ENCODE measurements around the gene SPATA17. TPM values are rescaled to one million over a fixed set of nuclear protein-coding genes. Genes with fewer than 3 reads are reported as not detected.

The SPATA17 gene
- total and polyA plus RNA-seq, 2 of the 13 experiments (the other 11 are each of a cell fraction or from before 2014, with no cell fraction given) = 0.48 to 1.7 TPM

DNA sequence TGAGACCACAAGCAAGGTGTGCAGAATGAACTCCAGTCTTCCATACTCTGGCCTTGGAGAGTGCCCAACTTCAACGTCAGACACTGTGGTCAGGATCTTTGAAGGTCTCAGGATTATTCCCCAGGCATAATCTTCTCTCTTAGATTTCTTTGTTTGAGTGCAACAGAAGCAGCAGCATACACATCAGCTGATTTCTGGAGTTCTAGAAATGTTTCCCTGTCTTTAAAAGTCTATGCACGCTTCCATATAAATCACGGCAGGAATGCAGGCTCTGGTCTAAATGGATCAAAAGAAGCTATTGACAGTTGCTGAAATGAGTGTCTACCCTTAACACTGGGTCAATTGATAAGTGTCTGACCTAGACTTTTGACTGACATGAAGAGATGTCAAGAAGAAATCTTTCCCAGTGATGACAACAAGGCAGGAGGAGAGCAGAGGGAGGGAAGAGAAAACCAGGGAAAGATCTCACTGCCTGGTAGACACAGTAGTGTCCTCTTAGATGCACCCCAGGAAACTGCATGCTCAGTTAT, 279.7 kb downstream of the SPATA17 start:
- no peak for FAIRE-seq
- no peak overlapping the region for H3K4me2 ChIP-seq (ENCODE audit: low read depth, low read length)
- DNase-seq (ENCODE audit: low spot score) = no peak
- H3K36me3 ChIP-seq (replicated peaks in 1 of 2; ENCODE audit: control insufficient read depth in 1 of 2, insufficient read depth in 2 of 2, low read length in 2 of 2) = no peaks in the 10 kb centered on the region
- in situ Hi-C loops (cut with HindIII; ENCODE audit: extremely low pct_ligation_motif_present, low pct_unique_long_range_greater_than_20kb) = no loop called here
- no peak for ATAC-seq
- no peak overlapping the region for H3K9ac ChIP-seq (ENCODE audit: insufficient read depth, low read depth, low read length)
- no peaks in the 10 kb centered on the region for H3K9me3 ChIP-seq (ENCODE audit: low read length)
- no peak overlapping the region for H3K27ac ChIP-seq (ENCODE audit: extremely low read length, insufficient read depth, low read length)
- no peaks in the 10 kb centered on the region for H3K27me3 ChIP-seq (ENCODE audit: control insufficient read depth in 1 of 2, insufficient read depth in 2 of 2, low read length in 2 of 2)
- no peak overlapping the region for H2AFZ ChIP-seq (ENCODE audit: low read length)
- no TSS peak for BruUV-seq (replicated peaks)
- ChIA-PET POLR2A (no interaction called here), CTCF (ENCODE audit: low intra/inter-chr PET ratio, low total read pairs) (no interaction called here)
- H3K79me2 ChIP-seq (ENCODE audit: insufficient read depth, low read length) = no peaks in the 10 kb centered on the region
- H3K4me1 ChIP-seq (ENCODE audit: insufficient read depth, low read length) = no peaks in the 10 kb centered on the region
- intact Hi-C loops (cut with micrococcal nuclease; ENCODE audit: unreplicated experiment) = no loop called here
- no peaks in the 10 kb centered on the region for H4K20me1 ChIP-seq (ENCODE audit: insufficient read depth, low read length)
- H3K4me3 ChIP-seq (replicated peaks in 1 of 3; ENCODE audit: insufficient read depth in 1 of 3, low read depth in 2 of 3, low read length in 3 of 3) = no peak overlapping the region
- WGBS (ENCODE audit: low lambda C conversion rate) = 24% methylated on average over 3 of the region's 3 CpGs
- TF ChIP-seq ARNTL (CRISPR knock-in tag; IDR thresholded peaks at IDR 0.05) (no peak), ZNF766 (CRISPR knock-in tag; IDR thresholded peaks at IDR 0.05; ENCODE audit: borderline replicate concordance) (no peak), SALL2 (CRISPR knock-in tag; IDR thresholded peaks at IDR 0.05) (no peak), HDAC2 (CRISPR knock-in tag; IDR thresholded peaks at IDR 0.05) (no peak)

DNA sequence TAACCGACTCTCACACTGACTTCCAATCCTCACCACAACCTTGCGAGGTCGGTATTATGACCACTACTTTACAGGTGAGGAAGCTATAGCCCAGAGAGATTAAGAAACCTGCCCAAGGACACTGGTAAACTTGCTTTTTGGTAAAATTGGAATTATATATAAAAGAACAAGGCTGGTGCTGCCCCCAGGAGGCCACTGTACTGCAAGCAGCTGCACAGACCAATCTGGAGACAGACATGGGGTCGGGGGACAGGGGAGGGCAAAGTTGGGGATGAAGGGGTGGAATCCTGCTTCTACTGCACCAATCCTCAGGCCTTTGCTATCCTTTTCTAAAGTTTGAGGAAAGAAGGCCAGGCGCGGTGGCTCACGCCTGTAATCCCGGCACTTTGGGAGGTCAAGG, 280.8 kb downstream of the SPATA17 start:
- Histone ChIP-seq H3K27me3 (ENCODE audit: control insufficient read depth in 1 of 2, insufficient read depth in 2 of 2, low read length in 2 of 2) (no peaks in the 10 kb centered on the region), H2AFZ (ENCODE audit: low read length) (no peak overlapping the region), H3K9me3 (ENCODE audit: low read length) (no peaks in the 10 kb centered on the region), H3K79me2 (ENCODE audit: insufficient read depth, low read length) (no peaks in the 10 kb centered on the region), H3K36me3 (replicated peaks in 1 of 2; ENCODE audit: control insufficient read depth in 1 of 2, insufficient read depth in 2 of 2, low read length in 2 of 2) (no peaks in the 10 kb centered on the region), H4K20me1 (ENCODE audit: insufficient read depth, low read length) (no peaks in the 10 kb centered on the region), H3K4me1 (ENCODE audit: insufficient read depth, low read length) (no peaks in the 10 kb centered on the region), H3K4me3 (replicated peaks in 1 of 3; ENCODE audit: insufficient read depth in 1 of 3, low read depth in 2 of 3, low read length in 3 of 3) (no peak overlapping the region), H3K27ac (ENCODE audit: extremely low read length, insufficient read depth, low read length) (no peak overlapping the region), H3K9ac (ENCODE audit: insufficient read depth, low read depth, low read length) (no peak overlapping the region), H3K4me2 (ENCODE audit: low read depth, low read length) (no peak overlapping the region)
- ChIA-PET CTCF (ENCODE audit: low intra/inter-chr PET ratio, low total read pairs) (no interaction called here), POLR2A (no interaction called here)
- ATAC-seq = peak; percentile 47; the same call in 1 of the 3 replicates
- intact Hi-C loops (cut with micrococcal nuclease; ENCODE audit: unreplicated experiment) = no loop called here
- FAIRE-seq = no peak
- DNase-seq (ENCODE audit: low spot score) = no peak
- no TSS peak for BruUV-seq (replicated peaks)
- WGBS (ENCODE audit: low lambda C conversion rate) = 47% methylated on average over 8 of the region's 8 CpGs
- in situ Hi-C loops (cut with HindIII; ENCODE audit: extremely low pct_ligation_motif_present, low pct_unique_long_range_greater_than_20kb) = no loop called here
- TF ChIP-seq, protein P1, sequence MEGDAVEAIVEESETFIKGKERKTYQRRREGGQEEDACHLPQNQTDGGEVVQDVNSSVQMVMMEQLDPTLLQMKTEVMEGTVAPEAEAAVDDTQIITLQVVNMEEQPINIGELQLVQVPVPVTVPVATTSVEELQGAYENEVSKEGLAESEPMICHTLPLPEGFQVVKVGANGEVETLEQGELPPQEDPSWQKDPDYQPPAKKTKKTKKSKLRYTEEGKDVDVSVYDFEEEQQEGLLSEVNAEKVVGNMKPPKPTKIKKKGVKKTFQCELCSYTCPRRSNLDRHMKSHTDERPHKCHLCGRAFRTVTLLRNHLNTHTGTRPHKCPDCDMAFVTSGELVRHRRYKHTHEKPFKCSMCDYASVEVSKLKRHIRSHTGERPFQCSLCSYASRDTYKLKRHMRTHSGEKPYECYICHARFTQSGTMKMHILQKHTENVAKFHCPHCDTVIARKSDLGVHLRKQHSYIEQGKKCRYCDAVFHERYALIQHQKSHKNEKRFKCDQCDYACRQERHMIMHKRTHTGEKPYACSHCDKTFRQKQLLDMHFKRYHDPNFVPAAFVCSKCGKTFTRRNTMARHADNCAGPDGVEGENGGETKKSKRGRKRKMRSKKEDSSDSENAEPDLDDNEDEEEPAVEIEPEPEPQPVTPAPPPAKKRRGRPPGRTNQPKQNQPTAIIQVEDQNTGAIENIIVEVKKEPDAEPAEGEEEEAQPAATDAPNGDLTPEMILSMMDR (CRISPR knock-in tag; IDR thresholded peaks at IDR 0.05) = peak; percentile 16; the same call in 1 of the 2 replicates
- TF ChIP-seq STAG1 (CRISPR knock-in tag; IDR thresholded peaks at IDR 0.05) (peak; percentile 21; the same call in 1 of the 2 replicates), RFX3 (CRISPR knock-in tag; IDR thresholded peaks at IDR 0.05) (no peak)

Data from HepG2 (cell line).